DMS53 treated with DMSO at 0.1 percent for 48 hours (cell line): ENCODE results near the gene OR13C8.

Experiments
- DNase-seq: peaks from one replicate; lab custom pipeline; 2025; ENCODE audit not compliant: unreplicated experiment; lab: John Stamatoyannopoulos, UW

Gene OR13C8

DNA sequence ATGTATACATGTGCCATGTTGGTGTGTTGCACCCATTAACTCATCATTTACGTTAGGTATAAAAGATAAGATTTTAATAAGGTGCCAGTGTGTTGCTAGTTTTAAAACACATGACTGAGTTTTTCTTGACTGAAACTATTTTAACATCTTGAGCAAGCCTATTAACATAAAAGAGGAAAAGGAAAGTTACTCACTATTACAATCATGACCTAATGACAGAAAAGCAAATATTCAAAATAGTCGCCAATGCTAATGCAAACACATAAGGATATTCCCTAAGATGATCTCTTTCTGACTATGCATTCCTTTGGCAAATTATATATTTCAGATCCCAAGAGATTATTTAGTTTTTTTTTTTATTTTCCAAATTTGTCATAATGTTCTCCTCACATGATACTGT lies 42.2 kb downstream of the OR13C8 start:
- DNase-seq = no peak

DNA sequence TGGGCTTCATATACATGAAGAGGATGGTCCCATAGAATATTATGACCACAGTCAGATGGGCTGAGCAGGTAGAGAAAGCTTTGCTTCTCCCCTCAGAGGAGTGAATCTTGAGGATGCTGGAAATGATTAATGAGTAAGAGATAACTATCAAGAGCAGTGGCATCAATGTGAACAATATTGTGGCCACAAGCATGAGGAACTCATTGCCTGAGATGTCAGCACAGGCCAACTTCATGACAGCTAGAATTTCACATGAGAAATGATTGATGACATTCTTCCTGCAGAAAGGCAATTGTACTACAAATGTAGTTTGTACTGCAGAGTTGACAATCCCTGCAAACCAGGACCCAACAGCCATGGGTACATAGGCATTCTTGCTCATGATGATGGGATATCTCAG lies 48.5 kb downstream of the OR13C8 start:
- no peak for DNase-seq

- DNase-seq = no peak
Observed at GRCh38 chr9:104618104-104618503, 49.1 kb downstream of the OR13C8 start, which contains the start of gene OR13C9. Gene OR13C9, minus strand, starts transcription at chr9:104618204. Its CDS starts 0 bp downstream, at chr9:104618204.
